C4-2B (cell line): ENCODE results near the gene JADE3.

ENCODE experiments used
- ZFX ChIP-seq: fragments of 450-650 bp; IDR thresholded peaks from 2 replicates; pipeline ENCODE4 v1.6.1; 2017
- TF ChIP-seq, protein P1 (sequence below): fragments of 450-650 bp; conservative IDR thresholded peaks from 2 replicates; pipeline ENCODE4 v1.5.1; 2017; ENCODE audit warnings: mild to moderate bottlenecking

DNA sequence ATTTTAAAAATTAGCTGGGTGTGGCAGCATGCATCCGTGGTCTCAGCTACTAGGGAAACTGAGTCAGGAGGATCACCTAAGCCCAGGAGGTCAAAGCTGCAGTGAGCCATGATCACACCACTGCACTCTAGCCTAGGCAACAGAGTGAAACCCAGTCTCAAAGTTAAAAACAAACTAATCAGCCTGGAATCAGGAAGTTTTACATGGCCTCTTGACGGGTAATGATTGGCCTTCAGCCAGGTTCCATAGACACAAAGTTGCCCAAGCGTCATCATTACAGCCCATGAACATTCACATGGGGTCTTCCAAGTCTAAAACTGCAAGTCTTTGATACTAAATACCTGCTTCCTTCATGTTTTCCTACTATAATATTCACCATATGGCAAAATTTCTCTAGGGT lies 156.0 kb downstream of the JADE3 start:
- TF ChIP-seq, protein P1, sequence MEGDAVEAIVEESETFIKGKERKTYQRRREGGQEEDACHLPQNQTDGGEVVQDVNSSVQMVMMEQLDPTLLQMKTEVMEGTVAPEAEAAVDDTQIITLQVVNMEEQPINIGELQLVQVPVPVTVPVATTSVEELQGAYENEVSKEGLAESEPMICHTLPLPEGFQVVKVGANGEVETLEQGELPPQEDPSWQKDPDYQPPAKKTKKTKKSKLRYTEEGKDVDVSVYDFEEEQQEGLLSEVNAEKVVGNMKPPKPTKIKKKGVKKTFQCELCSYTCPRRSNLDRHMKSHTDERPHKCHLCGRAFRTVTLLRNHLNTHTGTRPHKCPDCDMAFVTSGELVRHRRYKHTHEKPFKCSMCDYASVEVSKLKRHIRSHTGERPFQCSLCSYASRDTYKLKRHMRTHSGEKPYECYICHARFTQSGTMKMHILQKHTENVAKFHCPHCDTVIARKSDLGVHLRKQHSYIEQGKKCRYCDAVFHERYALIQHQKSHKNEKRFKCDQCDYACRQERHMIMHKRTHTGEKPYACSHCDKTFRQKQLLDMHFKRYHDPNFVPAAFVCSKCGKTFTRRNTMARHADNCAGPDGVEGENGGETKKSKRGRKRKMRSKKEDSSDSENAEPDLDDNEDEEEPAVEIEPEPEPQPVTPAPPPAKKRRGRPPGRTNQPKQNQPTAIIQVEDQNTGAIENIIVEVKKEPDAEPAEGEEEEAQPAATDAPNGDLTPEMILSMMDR = no peak
- TF ChIP-seq ZFX = no peak
